Measurements from ENCODE around the gene POU4F2. TPM values are rescaled to one million over a fixed set of nuclear protein-coding genes. Genes with fewer than 3 reads are reported as not detected.

Gene POU4F2
- total RNA-seq (2014; rRNA removed; shearing (Covaris generic)) = not detected in 2 replicates

GRCh38 chr4:146638786-146639505 is at the start of gene POU4F2:
Gene POU4F2 (plus strand): TSS chr4:146638893. CDS start chr4:146639141, 248 bp downstream.
- Histone ChIP-seq H3K36me3 (replicated peaks; ENCODE audit: control insufficient read depth, insufficient read depth, low read length) (no peaks in the 10 kb centered on the region), H3K4me3 (ENCODE audit: insufficient read depth, low read depth, low read length) (peak within 1 kb of the TSS; percentile 29), H3K27me3 (ENCODE audit: control insufficient read depth, insufficient read depth, low read length) (peaks cover 99% of the 10 kb centered on the region)
- DNase-seq = peak; percentile 86

GRCh38 chr4:146590801-146591200 is 47.9 kb upstream of the POU4F2 start:
- Histone ChIP-seq H3K36me3 (replicated peaks; ENCODE audit: control insufficient read depth, insufficient read depth, low read length) (no peaks in the 10 kb centered on the region), H3K4me3 (ENCODE audit: insufficient read depth, low read depth, low read length) (no peak overlapping the region), H3K27me3 (ENCODE audit: control insufficient read depth, insufficient read depth, low read length) (no peaks in the 10 kb centered on the region)
- DNase-seq = no peak

- Histone ChIP-seq H3K36me3 (replicated peaks; ENCODE audit: control insufficient read depth, insufficient read depth, low read length) (no peaks in the 10 kb centered on the region), H3K27me3 (ENCODE audit: control insufficient read depth, insufficient read depth, low read length) (no peaks in the 10 kb centered on the region), H3K4me3 (ENCODE audit: insufficient read depth, low read depth, low read length) (no peak overlapping the region)
- no peak for DNase-seq
These were observed 46.7 kb upstream of the POU4F2 start for GRCh38 chr4:146592019-146592418.

- peaks cover 93% of the 10 kb centered on the region for H3K27me3 ChIP-seq (ENCODE audit: control insufficient read depth, insufficient read depth, low read length)
- no peaks in the 10 kb centered on the region for H3K36me3 ChIP-seq (replicated peaks; ENCODE audit: control insufficient read depth, insufficient read depth, low read length)
- no peak overlapping the region for H3K4me3 ChIP-seq (ENCODE audit: insufficient read depth, low read depth, low read length)
- DNase-seq = no peak
These were observed 5.8 kb upstream of the POU4F2 start for GRCh38 chr4:146632770-146633470.

- no peak overlapping the region for H3K4me3 ChIP-seq (ENCODE audit: insufficient read depth, low read depth, low read length)
- no peak for DNase-seq
- peaks cover 95% of the 10 kb centered on the region for H3K27me3 ChIP-seq (ENCODE audit: control insufficient read depth, insufficient read depth, low read length)
- H3K36me3 ChIP-seq (replicated peaks; ENCODE audit: control insufficient read depth, insufficient read depth, low read length) = no peaks in the 10 kb centered on the region
These were observed 5.3 kb upstream of the POU4F2 start for GRCh38 chr4:146633471-146633800.

- H3K27me3 ChIP-seq (ENCODE audit: control insufficient read depth, insufficient read depth, low read length) = peaks cover 99% of the 10 kb centered on the region
- DNase-seq = no peak
- H3K4me3 ChIP-seq (ENCODE audit: insufficient read depth, low read depth, low read length) = no peak overlapping the region
- H3K36me3 ChIP-seq (replicated peaks; ENCODE audit: control insufficient read depth, insufficient read depth, low read length) = no peaks in the 10 kb centered on the region
These were observed 3.9 kb upstream of the POU4F2 start for GRCh38 chr4:146634825-146635224.

- Histone ChIP-seq H3K36me3 (replicated peaks; ENCODE audit: control insufficient read depth, insufficient read depth, low read length) (no peaks in the 10 kb centered on the region), H3K4me3 (ENCODE audit: insufficient read depth, low read depth, low read length) (peak overlapping the region; percentile 29), H3K27me3 (ENCODE audit: control insufficient read depth, insufficient read depth, low read length) (peaks cover 100% of the 10 kb centered on the region)
- peak; percentile 75 for DNase-seq
These were observed 916 bp upstream of the POU4F2 start for GRCh38 chr4:146637621-146638332.

GRCh38 chr4:146638333-146638785 is 334 bp upstream of the POU4F2 start:
- H3K36me3 ChIP-seq (replicated peaks; ENCODE audit: control insufficient read depth, insufficient read depth, low read length) = no peaks in the 10 kb centered on the region
- peak overlapping the region; percentile 29 for H3K4me3 ChIP-seq (ENCODE audit: insufficient read depth, low read depth, low read length)
- DNase-seq = no peak
- peaks cover 100% of the 10 kb centered on the region for H3K27me3 ChIP-seq (ENCODE audit: control insufficient read depth, insufficient read depth, low read length)

- Histone ChIP-seq H3K4me3 (ENCODE audit: insufficient read depth, low read depth, low read length) (peak overlapping the region; percentile 29; the same call in 1 of the 2 replicates), H3K27me3 (ENCODE audit: control insufficient read depth, insufficient read depth, low read length) (peaks cover 99% of the 10 kb centered on the region), H3K36me3 (replicated peaks; ENCODE audit: control insufficient read depth, insufficient read depth, low read length) (no peaks in the 10 kb centered on the region)
- DNase-seq = no peak
These were observed 826 bp downstream of the POU4F2 start for GRCh38 chr4:146639506-146639932.

GRCh38 chr4:146640021-146640464 is 1.4 kb downstream of the POU4F2 start:
- Histone ChIP-seq H3K27me3 (ENCODE audit: control insufficient read depth, insufficient read depth, low read length) (peaks cover 99% of the 10 kb centered on the region), H3K36me3 (replicated peaks; ENCODE audit: control insufficient read depth, insufficient read depth, low read length) (no peaks in the 10 kb centered on the region), H3K4me3 (ENCODE audit: insufficient read depth, low read depth, low read length) (0 out of 2 replicates have a peak overlapping the region, but pooled peaks have one; percentile 6)
- peak; percentile 47 for DNase-seq

GRCh38 chr4:146640465-146641061 is 1.9 kb downstream of the POU4F2 start:
- H3K4me3 ChIP-seq (ENCODE audit: insufficient read depth, low read depth, low read length) = peak overlapping the region; percentile 6; the same call in 1 of the 2 replicates
- peak; percentile 45 for DNase-seq
- no peaks in the 10 kb centered on the region for H3K36me3 ChIP-seq (replicated peaks; ENCODE audit: control insufficient read depth, insufficient read depth, low read length)
- peaks cover 99% of the 10 kb centered on the region for H3K27me3 ChIP-seq (ENCODE audit: control insufficient read depth, insufficient read depth, low read length)

- peaks cover 99% of the 10 kb centered on the region for H3K27me3 ChIP-seq (ENCODE audit: control insufficient read depth, insufficient read depth, low read length)
These were observed 3.1 kb downstream of the POU4F2 start for GRCh38 chr4:146641762-146642161.

GRCh38 chr4:146643812-146644401 is 5.2 kb downstream of the POU4F2 start:
- Histone ChIP-seq H3K4me3 (ENCODE audit: insufficient read depth, low read depth, low read length) (no peak overlapping the region), H3K27me3 (ENCODE audit: control insufficient read depth, insufficient read depth, low read length) (peaks cover 99% of the 10 kb centered on the region), H3K36me3 (replicated peaks; ENCODE audit: control insufficient read depth, insufficient read depth, low read length) (no peaks in the 10 kb centered on the region)
- DNase-seq = peak; percentile 63

More at GRCh38 chr4:146641762-146642161, 3.1 kb downstream of the POU4F2 start:
- DNase-seq = no peak
- H3K4me3 ChIP-seq (ENCODE audit: insufficient read depth, low read depth, low read length) = no peak overlapping the region
- no peaks in the 10 kb centered on the region for H3K36me3 ChIP-seq (replicated peaks; ENCODE audit: control insufficient read depth, insufficient read depth, low read length)

GRCh38 chr4:146645921-146646320 is 7.2 kb downstream of the POU4F2 start:
- Histone ChIP-seq H3K27me3 (ENCODE audit: control insufficient read depth, insufficient read depth, low read length) (peaks cover 99% of the 10 kb centered on the region), H3K36me3 (replicated peaks; ENCODE audit: control insufficient read depth, insufficient read depth, low read length) (no peaks in the 10 kb centered on the region), H3K4me3 (ENCODE audit: insufficient read depth, low read depth, low read length) (no peak overlapping the region)
- DNase-seq = no peak

Measured in H7 (cell line).